Trophoblast cell (in vitro differentiated cells and primary cell): ENCODE measurements around the gene DENND1A.

Experiments
- DNase-seq, 2 donors: peaks; one replicate each; pipeline ENCODE4 v3.0.0-alpha.2; 2016
- H2AFZ ChIP-seq: 2 replicates; pipeline ENCODE4 v1.6.1; 2013; ENCODE audit warnings: low read length, moderate library complexity, mild to moderate bottlenecking; ENCODE audit not compliant: insufficient read depth, poor library complexity
- H2AK5ac ChIP-seq: 2 replicates; pipeline ENCODE4 v1.6.1; 2013; ENCODE audit warnings: mild to moderate bottlenecking, low read length
- H2BK120ac ChIP-seq: 2 replicates; pipeline ENCODE4 v1.6.1; 2013; ENCODE audit warnings: low read length, mild to moderate bottlenecking, moderate library complexity; ENCODE audit not compliant: insufficient read depth, poor library complexity
- H2BK12ac ChIP-seq: 2 replicates; pipeline ENCODE4 v1.6.1; 2013; ENCODE audit warnings: mild to moderate bottlenecking, low read length, moderate library complexity
- H2BK5ac ChIP-seq: 2 replicates; pipeline ENCODE4 v1.6.1; 2013; ENCODE audit warnings: low read length, low read depth, moderate library complexity, mild to moderate bottlenecking; ENCODE audit not compliant: poor library complexity
- H3K14ac ChIP-seq: 2 replicates; pipeline ENCODE4 v1.6.1; 2013; ENCODE audit warnings: mild to moderate bottlenecking, low read length
- H3K18ac ChIP-seq: 2 replicates; pipeline ENCODE4 v1.6.1; 2013; ENCODE audit warnings: mild to moderate bottlenecking, low read length
- H3K23ac ChIP-seq: 2 replicates; pipeline ENCODE4 v1.6.1; 2013; ENCODE audit warnings: low read length
- H3K27ac ChIP-seq: 2 replicates; pipeline ENCODE4 v1.5.1; 2013; ENCODE audit warnings: low read depth, mild to moderate bottlenecking, inconsistent platforms, low read length, moderate library complexity
- H3K27me3 ChIP-seq: 2 replicates; pipeline ENCODE4 v1.6.1; 2013; ENCODE audit warnings: inconsistent platforms, mild to moderate bottlenecking, low read length, moderate library complexity; ENCODE audit not compliant: insufficient read depth
- H3K36me3 ChIP-seq, 2 experiments: 1 replicate in 1 of 2; 2 replicates in 1 of 2; pipeline ENCODE4 v1.6.1; 2013; ENCODE audit warnings: low read length in 2 of 2, mild to moderate bottlenecking in 2 of 2, moderate library complexity in 1 of 2; ENCODE audit not compliant: insufficient read depth in 2 of 2, control insufficient read depth in 1 of 2
- H3K4ac ChIP-seq: 2 replicates; pipeline ENCODE4 v1.6.1; 2013; ENCODE audit warnings: low read depth, mild to moderate bottlenecking, low read length, moderate library complexity
- H3K4me1 ChIP-seq, 2 experiments: 1 replicate in 1 of 2; 2 replicates in 1 of 2; pipeline ENCODE4 v1.6.1; 2013; ENCODE audit warnings: low read length in 2 of 2, mild to moderate bottlenecking in 2 of 2, moderate library complexity in 1 of 2; ENCODE audit not compliant: insufficient read depth in 2 of 2, control insufficient read depth in 1 of 2
- H3K4me2 ChIP-seq: 2 replicates; pipeline ENCODE4 v1.6.1; 2013; ENCODE audit warnings: inconsistent platforms, mild to moderate bottlenecking, low read length, moderate library complexity
- H3K4me3 ChIP-seq: 2 replicates; pipeline ENCODE4 v1.5.1; 2013; ENCODE audit warnings: mild to moderate bottlenecking, low read depth, low read length, inconsistent platforms
- H3K79me1 ChIP-seq: one replicate; pipeline ENCODE4 v1.6.1; 2013; ENCODE audit warnings: low read length
- H3K79me2 ChIP-seq: 2 replicates; pipeline ENCODE4 v1.6.1; 2013; ENCODE audit warnings: low read length, mild to moderate bottlenecking; ENCODE audit not compliant: control insufficient read depth, insufficient read depth, poor library complexity
- H3K9ac ChIP-seq: 2 replicates; pipeline ENCODE4 v1.6.1; 2013; ENCODE audit warnings: mild to moderate bottlenecking, low read length
- H3K9me3 ChIP-seq: 2 replicates; pipeline ENCODE4 v1.6.1; 2013; ENCODE audit warnings: low read depth, mild to moderate bottlenecking, control low read depth, inconsistent platforms, low read length; ENCODE audit not compliant: insufficient read depth
- H4K12ac ChIP-seq: 2 replicates; pipeline ENCODE4 v1.6.1; 2013; ENCODE audit warnings: low read depth, mild to moderate bottlenecking, low read length, moderate library complexity
- H4K8ac ChIP-seq: 2 replicates; pipeline ENCODE4 v1.6.1; 2013; ENCODE audit warnings: low read depth, mild to moderate bottlenecking, low read length, moderate library complexity
- H4K91ac ChIP-seq: one replicate; pipeline ENCODE4 v1.6.1; 2013; ENCODE audit warnings: low read depth, mild to moderate bottlenecking, low read length, moderate library complexity
- WGBS: extraction: QIAGEN DNeasy Blood & Tissue Kit; methylation state at CpG from one replicate; pipeline ENCODE4 v1.1.7; 2013; ENCODE audit warnings: missing lambda C conversion rate; ENCODE audit not compliant: insufficient read length, insufficient coverage; ENCODE audit errors: extremely low coverage; 5-methylcytosine and 5-hydroxymethylcytosine counted together

DENND1A gene

GRCh38 chr9:123368023-123368422 lies 561.9 kb downstream of the DENND1A start:
- H3K27ac ChIP-seq, result no peak overlapping the region
- no peak overlapping the region for H4K8ac ChIP-seq
- H3K18ac ChIP-seq, result no peak overlapping the region
- H2BK12ac ChIP-seq, result no peak overlapping the region
- WGBS, result no CpG with 5 or more reads among the region's 10 CpGs
- no peak overlapping the region for H4K91ac ChIP-seq
- no peak overlapping the region for H2BK120ac ChIP-seq
- DNase-seq, result no peak
- no peak overlapping the region for H2AFZ ChIP-seq
- H3K4me1 ChIP-seq, result peaks cover 15 to 28% of the 10 kb centered on the region in 2 experiments
- peaks cover 13 to 16% of the 10 kb centered on the region in 2 experiments for H3K36me3 ChIP-seq
- no peak overlapping the region for H3K14ac ChIP-seq
- H3K4ac ChIP-seq, result no peak overlapping the region
- no peak overlapping the region for H3K23ac ChIP-seq
- H4K12ac ChIP-seq, result no peak overlapping the region
- H3K4me3 ChIP-seq, result no peak overlapping the region
- H3K4me2 ChIP-seq, result no peak overlapping the region
- H3K79me2 ChIP-seq, result no peaks in the 10 kb centered on the region
- H2AK5ac ChIP-seq, result no peak overlapping the region
- peaks cover 12% of the 10 kb centered on the region for H3K9me3 ChIP-seq
- peaks cover 2% of the 10 kb centered on the region for H3K27me3 ChIP-seq
- H3K9ac ChIP-seq, result no peak overlapping the region
- H2BK5ac ChIP-seq, result no peak overlapping the region
- H3K79me1 ChIP-seq, result peaks cover 6% of the 10 kb centered on the region

GRCh38 chr9:123365881-123366528 lies 563.9 kb downstream of the DENND1A start:
- Histone ChIP-seq H3K36me3 (peaks cover 9% of the 10 kb centered on the region in 2 experiments), H3K9me3 (peaks cover 9% of the 10 kb centered on the region), H3K27me3 (no peaks in the 10 kb centered on the region), H3K79me2 (peaks cover 1% of the 10 kb centered on the region), H3K14ac (no peak overlapping the region), H3K27ac (no peak overlapping the region), H4K12ac (no peak overlapping the region), H2BK120ac (no peak overlapping the region), H3K4ac (no peak overlapping the region), H3K4me3 (no peak overlapping the region), H4K91ac (peak overlapping the region; percentile 30), H3K4me2 (no peak overlapping the region), H2AFZ (no peak overlapping the region), H3K18ac (no peak overlapping the region), H3K23ac (no peak overlapping the region), H3K79me1 (peaks cover 21% of the 10 kb centered on the region), H3K4me1 (peaks cover 31 to 42% of the 10 kb centered on the region in 2 experiments), H2AK5ac (peak overlapping the region; percentile 42), H2BK12ac (peak overlapping the region; percentile 10), H2BK5ac (no peak overlapping the region), H3K9ac (no peak overlapping the region), H4K8ac (no peak overlapping the region)
- no CpG with 5 or more reads among the region's 67 CpGs for WGBS
- DNase-seq, result peak in 1 of 2 donors; percentile 21

GRCh38 chr9:123365287-123365880 lies 564.5 kb downstream of the DENND1A start:
- Histone ChIP-seq H3K9me3 (peaks cover 5% of the 10 kb centered on the region), H3K23ac (no peak overlapping the region), H3K36me3 (peaks cover 5% of the 10 kb centered on the region in 2 experiments), H3K14ac (no peak overlapping the region), H3K4me1 (peaks cover 37 to 48% of the 10 kb centered on the region in 2 experiments), H4K8ac (no peak overlapping the region), H3K18ac (no peak overlapping the region), H4K12ac (no peak overlapping the region), H3K4me3 (no peak overlapping the region), H2AK5ac (no peak overlapping the region), H2BK120ac (no peak overlapping the region), H2AFZ (no peak overlapping the region), H4K91ac (peak overlapping the region; percentile 30), H3K4ac (no peak overlapping the region), H3K79me2 (peaks cover 3% of the 10 kb centered on the region), H2BK12ac (peak overlapping the region; percentile 10), H3K4me2 (no peak overlapping the region), H3K27me3 (no peaks in the 10 kb centered on the region), H3K79me1 (peaks cover 28% of the 10 kb centered on the region), H3K27ac (no peak overlapping the region), H3K9ac (no peak overlapping the region), H2BK5ac (no peak overlapping the region)
- WGBS, result no CpG with 5 or more reads among the region's 12 CpGs
- DNase-seq, result peak in 1 of 2 donors; percentile 32

- H3K27me3 ChIP-seq, result no peaks in the 10 kb centered on the region
- peaks cover 0 to 5% of the 10 kb centered on the region in 2 experiments for H3K36me3 ChIP-seq
- H3K23ac ChIP-seq, result no peak overlapping the region
- H3K79me1 ChIP-seq, result peaks cover 29% of the 10 kb centered on the region
- no peak for DNase-seq
- peak overlapping the region; percentile 68 for H2BK12ac ChIP-seq
- WGBS, result no CpG with 5 or more reads among the region's 11 CpGs
- H2BK5ac ChIP-seq, result peak overlapping the region; percentile 59
- peak overlapping the region; percentile 54 for H2BK120ac ChIP-seq
- H3K27ac ChIP-seq, result no peak overlapping the region
- H3K79me2 ChIP-seq, result peaks cover 3% of the 10 kb centered on the region
- no peak overlapping the region for H2AFZ ChIP-seq
- peak overlapping the region; percentile 51 for H3K14ac ChIP-seq
- H3K4me2 ChIP-seq, result no peak overlapping the region
- no peak overlapping the region for H3K4ac ChIP-seq
- H2AK5ac ChIP-seq, result peak overlapping the region; percentile 59
- H4K91ac ChIP-seq, result peak overlapping the region; percentile 82
- no peak overlapping the region for H3K4me3 ChIP-seq
- H3K9me3 ChIP-seq, result peaks cover 4% of the 10 kb centered on the region
- H4K8ac ChIP-seq, result peak overlapping the region; percentile 45
- H3K9ac ChIP-seq, result no peak overlapping the region
- peaks cover 42 to 58% of the 10 kb centered on the region in 2 experiments for H3K4me1 ChIP-seq
- no peak overlapping the region for H4K12ac ChIP-seq
- H3K18ac ChIP-seq, result peak overlapping the region; percentile 78
Measured at GRCh38 chr9:123364241-123364824, 565.6 kb downstream of the DENND1A start.
